CD14-positive monocyte (primary cell): Measurements from ENCODE around the gene ATF6. TPM values are rescaled to one million over a fixed set of nuclear protein-coding genes. Genes with fewer than 3 reads are reported as not detected.

ENCODE experiments used
- DNase-seq, 3 donors: peaks; one replicate each; pipeline ENCODE4 v3.0.0-alpha.2; 2011 to 2022
- H2AFZ ChIP-seq: 2 replicates; pipeline ENCODE4 v1.6.0; 2012; ENCODE audit warnings: mild to moderate bottlenecking, low read depth, low read length, inconsistent platforms; ENCODE audit not compliant: insufficient read depth, poor library complexity, severe bottlenecking
- H3K27ac ChIP-seq, 2 donors: 1 replicate in 1 of 2; 2 replicates in 1 of 2; pipeline ENCODE4 v1.5.1; 2012 to 2013; ENCODE audit warnings: low read length in 2 of 2, control low read depth in 1 of 2, inconsistent platforms in 1 of 2, low read depth in 1 of 2, mild to moderate bottlenecking in 1 of 2
- H3K27me3 ChIP-seq, 2 donors: one replicate each; pipeline versions ENCODE4 v1.6.0 to v1.6.1; 2011 to 2013; ENCODE audit warnings: low read length in 2 of 2; ENCODE audit not compliant: control insufficient read depth in 2 of 2, insufficient read depth in 2 of 2
- H3K36me3 ChIP-seq, 2 donors: replicated peaks in 1 of 2; 1 replicate in 1 of 2; 2 replicates in 1 of 2; pipeline versions ENCODE4 v1.5.1 to v1.6.1; 2012 to 2013; ENCODE audit warnings: low read length in 2 of 2, control low read depth in 1 of 2, inconsistent platforms in 1 of 2, mild to moderate bottlenecking in 1 of 2; ENCODE audit not compliant: insufficient read depth in 2 of 2, control insufficient read depth in 1 of 2
- H3K4me1 ChIP-seq, 2 donors: 1 replicate in 1 of 2; 2 replicates in 1 of 2; pipeline versions ENCODE4 v1.5.1 to v1.6.1; 2012 to 2013; ENCODE audit warnings: low read length in 2 of 2, control low read depth in 1 of 2, inconsistent platforms in 1 of 2, mild to moderate bottlenecking in 1 of 2, moderate library complexity in 1 of 2; ENCODE audit not compliant: insufficient read depth in 2 of 2, control insufficient read depth in 1 of 2
- H3K4me2 ChIP-seq: replicated peaks from 2 replicates; pipeline ENCODE3; 2012; ENCODE audit warnings: low read length, moderate library complexity, mild to moderate bottlenecking; ENCODE audit not compliant: poor library complexity, severe bottlenecking; ENCODE audit errors: extremely low read depth
- H3K4me3 ChIP-seq, 3 experiments: fragments of 200-600 bp in 1 of 3; sonication (generic) in 1 of 3; replicated peaks in 1 of 3; 1 replicate in 2 of 3; 2 replicates in 1 of 3; pipeline ENCODE4 v1.5.1; 2011 to 2013; ENCODE audit warnings: low read length in 3 of 3, mild to moderate bottlenecking in 3 of 3, control low read depth in 2 of 3, low read depth in 2 of 3, inconsistent platforms in 1 of 3, moderate library complexity in 1 of 3
- H3K79me2 ChIP-seq: 2 replicates; pipeline ENCODE4 v1.6.0; 2012; ENCODE audit warnings: mild to moderate bottlenecking, control low read depth, inconsistent platforms, low read length, moderate library complexity; ENCODE audit not compliant: insufficient read depth
- H3K9ac ChIP-seq: 2 replicates; pipeline ENCODE4 v1.6.0; 2017; ENCODE audit warnings: low read length, mild to moderate bottlenecking; ENCODE audit not compliant: insufficient read depth, poor library complexity, severe bottlenecking
- H3K9me3 ChIP-seq, 2 donors: replicated peaks in 1 of 2; 1 replicate in 1 of 2; 2 replicates in 1 of 2; pipeline versions ENCODE4 v1.5.1 to v1.6.1; 2012 to 2013; ENCODE audit warnings: low read length in 2 of 2, control low read depth in 1 of 2; ENCODE audit not compliant: control insufficient read depth in 1 of 2, insufficient read depth in 1 of 2
- H4K20me1 ChIP-seq: 2 replicates; pipeline ENCODE4 v1.6.0; 2012; ENCODE audit warnings: mild to moderate bottlenecking, low read length, control low read depth, moderate library complexity; ENCODE audit not compliant: insufficient read depth
- H3K27ac Mint-ChIP-seq, 7 donors: one replicate each; pipeline ENCODE4 v1.8.0; 2020; ENCODE audit warnings: mild to moderate bottlenecking in 7 of 7, mixed read lengths in 7 of 7, moderate library complexity in 6 of 7, inconsistent platforms in 2 of 7
- H3K27me3 Mint-ChIP-seq, 3 donors: one replicate each; pipeline ENCODE4 v1.8.0; 2021 to 2022; ENCODE audit warnings: low read depth in 3 of 3, mild to moderate bottlenecking in 3 of 3, mixed read lengths in 3 of 3, moderate library complexity in 3 of 3, inconsistent platforms in 1 of 3
- H3K36me3 Mint-ChIP-seq, 2 donors: one replicate each; pipeline ENCODE4 v1.8.0; 2020; ENCODE audit warnings: mixed read lengths in 2 of 2, inconsistent platforms in 1 of 2, mild to moderate bottlenecking in 1 of 2
- H3K4me1 Mint-ChIP-seq: one replicate; pipeline ENCODE4 v1.8.0; 2020; ENCODE audit warnings: mild to moderate bottlenecking, mixed read lengths
- H3K4me3 Mint-ChIP-seq, 2 donors: one replicate each; pipeline ENCODE4 v1.8.0; 2020; ENCODE audit warnings: mild to moderate bottlenecking in 2 of 2, mixed read lengths in 2 of 2, moderate library complexity in 1 of 2
- H3K9me3 Mint-ChIP-seq, 7 donors: one replicate each; pipeline ENCODE4 v1.8.0; 2020 to 2022; ENCODE audit warnings: mixed read lengths in 7 of 7, mild to moderate bottlenecking in 6 of 7, moderate library complexity in 6 of 7, inconsistent platforms in 2 of 7
- CTCF ChIP-seq: fragments of 200-600 bp; IDR thresholded peaks from one replicate; pipeline ENCODE4 v1.8.0; 2022; ENCODE audit warnings: antibody characterized with exemption, mild to moderate bottlenecking
- WGBS: methylation state at CpG from one replicate; pipeline ENCODE4 v1.1.5; 2013; ENCODE audit warnings: missing lambda C conversion rate; ENCODE audit not compliant: insufficient coverage; 5-methylcytosine and 5-hydroxymethylcytosine counted together
- intact Hi-C, 2 donors: fragments of 100-400 bp; cut with micrococcal nuclease; formaldehyde crosslinking; loops; one replicate each; pipeline versions ENCODE4 v1.15.0 to v1.15.1; 2023
- polyA plus RNA-seq, 3 donors: library from polyadenylated mRNA; depleted of rRNA in 1 of 3; unstranded in 2 of 3; stranded (reverse) in 1 of 3; fragments of 300-500 nt in 2 of 3; fragments of >200 nt in 1 of 3; fragmentation: Illumina TruSeq in 2 of 3; gene quantifications; 1 replicate in 2 of 3; 2 replicates in 1 of 3; pipeline ENCODE4 v1.2.3, GENCODE V29; 2012 to 2021

The ATF6 gene
- polyA plus RNA-seq, 3 donors: 13.4 to 25.6 (median 22.2) TPM

- H3K36me3 Mint-ChIP-seq: peaks cover 74 to 79% of the 10 kb centered on the region in 2 donors
- H3K79me2 ChIP-seq: peaks cover 8% of the 10 kb centered on the region
- intact Hi-C loops: no loop called here
- no peak for TF ChIP-seq CTCF
- H3K4me1 ChIP-seq: no peaks in the 10 kb centered on the region
- H3K4me3 Mint-ChIP-seq: no peak overlapping the region
- H3K27ac Mint-ChIP-seq: peak overlapping the region in 3 of 7 donors; percentile 22 to 65 (median 64)
- peaks cover 64% of the 10 kb centered on the region for H4K20me1 ChIP-seq
- WGBS: 88% methylated on average over 1 of the region's 1 CpG
- H3K27me3 ChIP-seq: no peaks in the 10 kb centered on the region
- H3K4me1 Mint-ChIP-seq: peaks cover 2% of the 10 kb centered on the region
- H2AFZ ChIP-seq: no peak overlapping the region
- no peak overlapping the region for H3K9ac ChIP-seq
- DNase-seq: no peak
- no peak overlapping the region for H3K27ac ChIP-seq
- H3K36me3 ChIP-seq: peaks cover 78 to 90% of the 10 kb centered on the region in 2 donors
- H3K27me3 Mint-ChIP-seq: no peaks in the 10 kb centered on the region
- no peaks in the 10 kb centered on the region for H3K9me3 Mint-ChIP-seq
- no peak overlapping the region for H3K4me3 ChIP-seq
- H3K4me2 ChIP-seq: no peak overlapping the region
- H3K9me3 ChIP-seq: no peaks in the 10 kb centered on the region
Observed at GRCh38 chr1:161784968-161785367, 18.8 kb downstream of the ATF6 start.

DNA sequence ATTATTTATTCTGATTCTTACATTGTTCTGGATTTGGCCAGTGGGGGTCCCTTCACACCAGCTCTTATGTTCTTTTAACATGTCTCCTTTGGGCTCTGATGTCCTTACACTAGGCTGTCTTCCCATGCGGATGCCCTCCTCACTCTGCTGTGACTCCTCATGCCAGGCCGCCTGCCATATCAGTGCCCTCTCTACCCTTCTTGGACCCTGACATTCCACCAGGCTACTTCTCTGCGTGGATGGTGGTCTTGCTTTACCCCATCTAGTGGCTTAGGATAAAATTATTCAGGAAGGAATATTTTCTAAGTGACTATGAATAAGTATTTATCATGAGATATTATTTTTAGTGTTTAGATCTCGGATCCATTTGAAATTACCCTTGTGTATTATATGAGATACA is 21.2 kb downstream of the ATF6 start:
- H3K36me3 Mint-ChIP-seq: peaks cover 77 to 84% of the 10 kb centered on the region in 2 donors
- no peak for DNase-seq
- intact Hi-C loops: no loop called here

More for the DNA sequence above, 21.2 kb downstream of the ATF6 start:
- Histone ChIP-seq H4K20me1 (peaks cover 58% of the 10 kb centered on the region), H3K27ac (no peak overlapping the region), H3K79me2 (no peaks in the 10 kb centered on the region), H3K9ac (no peak overlapping the region), H3K9me3 (no peaks in the 10 kb centered on the region), H3K4me3 (no peak overlapping the region), H3K27me3 (no peaks in the 10 kb centered on the region), H2AFZ (no peak overlapping the region), H3K36me3 (peaks cover 77 to 93% of the 10 kb centered on the region in 2 donors), H3K4me1 (no peaks in the 10 kb centered on the region), H3K4me2 (no peak overlapping the region)
- Mint-ChIP-seq H3K4me1 (peaks cover 2% of the 10 kb centered on the region), H3K27me3 (no peaks in the 10 kb centered on the region), H3K4me3 (no peak overlapping the region), H3K9me3 (no peaks in the 10 kb centered on the region), H3K27ac (peak overlapping the region in 1 of 7 donors; percentile 28)
- TF ChIP-seq CTCF: no peak
- WGBS: no CpG with 5 or more reads among the region's 4 CpGs
